SK-N-SH (cell line): ENCODE results near the gene DGCR2. TPM values are rescaled to one million over a fixed set of nuclear protein-coding genes. Genes with fewer than 3 reads are reported as not detected.

Source experiments
- CTCF ChIA-PET: fragments of 300-600, 350-600 bp; formaldehyde crosslinking; extraction: SDS; loops from one replicate; lab custom pipeline; 2021; lab: Yijun Ruan, JAX
- POLR2A ChIA-PET: fragments of 350-600 bp; sonication (Branson Sonifier 250); formaldehyde crosslinking; extraction: SDS; loops from one replicate; lab custom pipeline; 2020; ENCODE audit warnings: antibody characterized with exemption, inconsistent platforms; lab: Yijun Ruan, JAX
- DNase-seq: peaks from one replicate; pipeline ENCODE4 v3.0.0; 2012
- H2AFZ ChIP-seq: fragments of 200-600 bp; sonication (generic); 2 replicates; pipeline ENCODE4 v1.8.1; 2016; ENCODE audit warnings: antibody characterized with exemption, mild to moderate bottlenecking, low read depth
- H3F3A ChIP-seq: fragments of 200-600 bp; sonication (generic); replicated peaks from 2 replicates; pipeline ENCODE3; 2016; ENCODE audit warnings: antibody characterized with exemption, mild to moderate bottlenecking; ENCODE audit not compliant: insufficient read depth
- H3K27ac ChIP-seq, 2 experiments: fragments of 200-500 bp in 1 of 2; fragments of 200-600 bp in 1 of 2; sonication (Bioruptor generic) in 1 of 2; sonication (generic), shearing (Covaris generic) in 1 of 2; 2 replicates each; pipeline versions ENCODE4 v1.5.1 to v1.6.1; 2014 to 2016; ENCODE audit warnings: low read depth in 2 of 2, inconsistent platforms in 1 of 2, low read length in 1 of 2, mild to moderate bottlenecking in 1 of 2, mixed read lengths in 1 of 2
- H3K27me3 ChIP-seq: fragments of 200-600 bp; sonication (generic), shearing (Covaris generic); 2 replicates; pipeline ENCODE4 v1.6.1; 2016; ENCODE audit warnings: mixed run types; ENCODE audit not compliant: insufficient read depth
- H3K36me3 ChIP-seq, 2 experiments: fragments of 200-500 bp in 1 of 2; fragments of 200-600 bp in 1 of 2; sonication (Bioruptor generic) in 1 of 2; sonication (generic) in 1 of 2; replicated peaks in 1 of 2; 2 replicates each; pipeline versions ENCODE3 to v1.5.1; 2014 to 2016; ENCODE audit warnings: low read length in 1 of 2, mild to moderate bottlenecking in 1 of 2; ENCODE audit not compliant: insufficient read depth in 2 of 2, control insufficient read depth in 1 of 2
- H3K4me1 ChIP-seq, 2 experiments: fragments of 200-500 bp in 1 of 2; fragments of 200-600 bp in 1 of 2; sonication (Bioruptor generic) in 1 of 2; sonication (generic), shearing (Covaris generic) in 1 of 2; 2 replicates each; pipeline versions ENCODE4 v1.5.1 to v1.6.1; 2014 to 2016; ENCODE audit warnings: low read depth in 1 of 2, low read length in 1 of 2, mixed run types in 1 of 2; ENCODE audit not compliant: insufficient read depth in 2 of 2, control insufficient read depth in 1 of 2
- H3K4me2 ChIP-seq: fragments of 200-600 bp; sonication (generic), shearing (Covaris generic); 2 replicates; pipeline ENCODE4 v1.6.1; 2017; ENCODE audit warnings: mixed run types
- H3K4me3 ChIP-seq, 2 experiments: fragments of 200-500 bp in 1 of 2; fragments of 200-600 bp in 1 of 2; sonication (Bioruptor generic) in 1 of 2; sonication (generic), shearing (Covaris generic) in 1 of 2; 2 replicates each; pipeline versions ENCODE4 v1.5.1 to v1.8.1; 2014 to 2016; ENCODE audit warnings: low read depth in 2 of 2, inconsistent platforms in 1 of 2, low read length in 1 of 2, mild to moderate bottlenecking in 1 of 2, mixed read lengths in 1 of 2, moderate library complexity in 1 of 2
- H3K79me2 ChIP-seq: fragments of 200-600 bp; sonication (generic); 2 replicates; pipeline ENCODE4 v1.8.1; 2017; ENCODE audit warnings: mild to moderate bottlenecking; ENCODE audit not compliant: insufficient read depth
- H3K9ac ChIP-seq: fragments of 200-600 bp; sonication (generic); 2 replicates; pipeline ENCODE4 v1.6.1; 2017; ENCODE audit warnings: mixed run types
- H3K9me2 ChIP-seq: fragments of 200-600 bp; sonication (generic); 2 replicates; pipeline ENCODE4 v1.6.1; 2017; ENCODE audit warnings: mixed run types
- H3K9me3 ChIP-seq: fragments of 200-600 bp; sonication (generic); 2 replicates; pipeline ENCODE4 v1.6.1; 2017; ENCODE audit warnings: mixed run types, mild to moderate bottlenecking, moderate library complexity
- H4K20me1 ChIP-seq: fragments of 200-600 bp; sonication (generic); 2 replicates; pipeline ENCODE4 v1.6.1; 2017; ENCODE audit warnings: mild to moderate bottlenecking, mixed run types; ENCODE audit not compliant: insufficient read depth
- CHD2 ChIP-seq: fragments of 150-350 bp; IDR thresholded peaks from 2 replicates; pipeline ENCODE4 v1.6.1; 2018; ENCODE audit warnings: low read length; ENCODE audit not compliant: partially characterized antibody
- EZH2phosphoT487 ChIP-seq: fragments of 200-600 bp; sonication (generic); IDR thresholded peaks from 2 replicates; pipeline ENCODE4 v1.6.1; 2017; ENCODE audit warnings: low read depth, mixed run types, mild to moderate bottlenecking, antibody characterized with exemption, moderate library complexity, borderline replicate concordance
- FOXM1 ChIP-seq: IDR thresholded peaks from 2 replicates; pipeline ENCODE4 v1.4.0; 2012; ENCODE audit warnings: low read depth, mild to moderate bottlenecking
- GATA2 ChIP-seq: sonication (generic); formaldehyde crosslinking; IDR thresholded peaks from 2 replicates; pipeline ENCODE4 v1.5.0; 2020; ENCODE audit warnings: mild to moderate bottlenecking, missing genetic modification reagents
- MEF2A ChIP-seq: IDR thresholded peaks from 2 replicates; pipeline ENCODE4 v1.4.0; 2012; ENCODE audit warnings: low read depth, borderline replicate concordance
- RCOR1 ChIP-seq: fragments of 150-350 bp; IDR thresholded peaks from 2 replicates; pipeline ENCODE4 v1.6.1; 2017; ENCODE audit warnings: antibody characterized with exemption, low read length
- REST ChIP-seq: IDR thresholded peaks from 2 replicates; pipeline ENCODE4 v1.6.1; 2012; ENCODE audit warnings: mild to moderate bottlenecking, low read depth, low read length, moderate library complexity
- RFX5 ChIP-seq: IDR thresholded peaks from 2 replicates; pipeline ENCODE4 v1.6.1; 2012; ENCODE audit warnings: mild to moderate bottlenecking, improper control_type of control experiment, low read length
- TAF1 ChIP-seq: IDR thresholded peaks from 2 replicates; pipeline ENCODE4 v1.6.1; 2012; ENCODE audit warnings: low read depth, mild to moderate bottlenecking, low read length, moderate library complexity, borderline replicate concordance
- TEAD4 ChIP-seq: IDR thresholded peaks from 2 replicates; pipeline ENCODE4 v1.4.0; 2012; ENCODE audit warnings: mild to moderate bottlenecking, borderline replicate concordance; ENCODE audit not compliant: insufficient read depth
- USF2 ChIP-seq: fragments of 150-350 bp; IDR thresholded peaks from 2 replicates; pipeline ENCODE4 v1.6.1; 2017; ENCODE audit warnings: antibody characterized with exemption, low read length, low read depth, borderline replicate concordance
- WGBS: methylation state at CpG from one replicate; pipeline ENCODE4 v1.1.6; 2017; ENCODE audit warnings: low lambda C conversion rate; 5-methylcytosine and 5-hydroxymethylcytosine counted together
- polyA plus RNA-seq, 3 experiments: library from polyadenylated mRNA; depleted of rRNA; stranded (reverse); fragments of >200 nt; gene quantifications; 2 replicates each; pipeline ENCODE4 v1.2.3, GENCODE V29; 2012
- TF ChIP-seq, protein P1 (sequence below): IDR thresholded peaks from 2 replicates; pipeline ENCODE4 v1.4.0; 2012; ENCODE audit warnings: low read depth

Gene DGCR2
- polyA plus RNA-seq, 1 of the 3 experiments (the other 2 are of a cell fraction): 30.4 TPM

DNA sequence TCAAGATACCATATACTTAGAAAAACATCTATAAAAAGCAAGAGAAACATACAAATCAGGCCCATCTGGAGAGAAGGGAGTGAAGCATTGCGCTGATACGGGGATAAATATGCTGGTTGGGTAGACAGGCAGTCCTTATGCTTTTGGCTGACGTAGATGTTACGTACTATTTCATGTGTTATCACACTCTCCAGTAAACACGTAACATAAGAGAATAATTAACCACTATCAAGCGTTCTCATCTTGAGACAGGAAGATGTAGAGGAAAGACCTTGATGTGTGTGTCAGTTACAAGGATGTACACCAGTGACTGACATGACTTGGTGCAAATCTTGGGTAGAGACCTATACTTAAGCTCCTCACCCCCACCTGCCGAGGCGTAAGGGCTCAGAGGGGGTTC is 99.5 kb downstream of the DGCR2 start:
- H3K27me3 ChIP-seq: no peaks in the 10 kb centered on the region
- TF ChIP-seq GATA2 (CRISPR knock-in tag) (peak; percentile 26; the same call in 1 of the 2 replicates), MEF2A (no peak)
- H3K4me3 ChIP-seq: no peak overlapping the region
- 73% methylated on average over 6 of the region's 8 CpGs for WGBS
- H3K79me2 ChIP-seq: no peaks in the 10 kb centered on the region
- no peaks in the 10 kb centered on the region for H3F3A ChIP-seq
- H3K9me3 ChIP-seq: no peaks in the 10 kb centered on the region
- no peak overlapping the region for H3K4me2 ChIP-seq
- no peaks in the 10 kb centered on the region for H3K36me3 ChIP-seq
- ChIA-PET CTCF (no interaction called here), POLR2A (no interaction called here)
- H3K27ac ChIP-seq: no peak overlapping the region
- no peak overlapping the region for H3K9ac ChIP-seq
- no peak overlapping the region for H2AFZ ChIP-seq
- no peaks in the 10 kb centered on the region for H4K20me1 ChIP-seq
- peak; percentile 30 for DNase-seq
- peaks cover 0 to 5% of the 10 kb centered on the region in 2 experiments; a peak in 1 of 4 replicates for H3K4me1 ChIP-seq
- no peaks in the 10 kb centered on the region for H3K9me2 ChIP-seq

DNA sequence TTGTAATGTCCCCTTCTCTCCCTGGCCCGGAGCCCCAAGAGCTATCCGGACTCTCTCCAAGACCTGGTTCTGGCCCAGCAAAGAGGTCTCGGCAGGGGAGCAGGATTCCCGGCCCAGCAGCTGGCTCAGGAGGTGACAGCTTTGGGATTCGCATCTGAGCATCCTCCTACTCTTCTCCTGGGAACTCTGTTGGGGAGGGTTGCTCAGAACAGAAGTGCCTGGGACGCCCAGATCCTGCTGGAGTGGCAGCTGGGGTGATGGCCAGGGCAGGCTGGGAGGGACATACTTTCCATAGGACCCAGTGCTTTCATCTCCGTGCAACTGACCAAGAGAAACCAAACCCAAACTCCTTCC is 102.6 kb downstream of the DGCR2 start:
- H3K27ac ChIP-seq: no peak overlapping the region
- no peak for DNase-seq
- H3K36me3 ChIP-seq: no peaks in the 10 kb centered on the region
- no peaks in the 10 kb centered on the region for H3K79me2 ChIP-seq
- H4K20me1 ChIP-seq: no peaks in the 10 kb centered on the region
- no peaks in the 10 kb centered on the region for H3K9me3 ChIP-seq
- H3K9me2 ChIP-seq: no peaks in the 10 kb centered on the region
- no peak overlapping the region for H3K4me3 ChIP-seq
- POLR2A ChIA-PET: no interaction called here
- no peak overlapping the region for H3K9ac ChIP-seq
- TF ChIP-seq REST (no peak), FOXM1 (no peak), TEAD4 (no peak), USF2 (no peak), EZH2phosphoT487 (no peak), RCOR1 (no peak), TAF1 (no peak), CHD2 (no peak), RFX5 (no peak), MEF2A (no peak)
- TF ChIP-seq, protein P1, sequence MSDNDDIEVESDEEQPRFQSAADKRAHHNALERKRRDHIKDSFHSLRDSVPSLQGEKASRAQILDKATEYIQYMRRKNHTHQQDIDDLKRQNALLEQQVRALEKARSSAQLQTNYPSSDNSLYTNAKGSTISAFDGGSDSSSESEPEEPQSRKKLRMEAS: no peak
- no peaks in the 10 kb centered on the region for H3F3A ChIP-seq
- H3K27me3 ChIP-seq: no peaks in the 10 kb centered on the region
- no peak overlapping the region for H3K4me2 ChIP-seq
- H2AFZ ChIP-seq: no peak overlapping the region
- whole genome bisulfite sequencing: 55% methylated on average over 4 of the region's 7 CpGs
- H3K4me1 ChIP-seq: peaks cover 0 to 5% of the 10 kb centered on the region in 2 experiments; a peak in 1 of 4 replicates
- CTCF ChIA-PET: no interaction called here
